HG03460 (cell line): ENCODE results near the gene MACIR.

Experiments
- ATAC-seq: cut with Tn5 transposase; IDR thresholded peaks from one replicate; pipeline ENCODE4 v1.9.1; 2021; ENCODE audit not compliant: unreplicated experiment

The MACIR gene

DNA sequence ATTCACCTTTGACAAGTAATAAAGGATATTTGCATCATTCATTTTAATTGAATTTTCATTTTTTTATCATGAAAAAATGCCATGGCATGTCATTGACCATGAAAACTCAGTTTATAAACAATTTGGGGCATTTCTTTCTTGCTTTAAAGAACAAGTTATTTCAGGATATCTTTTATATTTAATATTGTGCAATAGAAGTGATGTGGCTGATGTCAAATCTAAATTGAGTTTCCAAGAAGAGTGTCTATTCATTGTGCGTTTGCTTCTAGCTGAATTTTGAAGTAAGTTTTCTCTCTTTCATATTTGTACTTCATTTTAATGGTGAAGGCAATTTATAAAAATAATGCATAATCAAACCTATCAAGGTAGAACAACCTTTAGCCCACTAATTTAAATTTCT is 30.5 kb downstream of the MACIR start:
- ATAC-seq, result no peak

DNA sequence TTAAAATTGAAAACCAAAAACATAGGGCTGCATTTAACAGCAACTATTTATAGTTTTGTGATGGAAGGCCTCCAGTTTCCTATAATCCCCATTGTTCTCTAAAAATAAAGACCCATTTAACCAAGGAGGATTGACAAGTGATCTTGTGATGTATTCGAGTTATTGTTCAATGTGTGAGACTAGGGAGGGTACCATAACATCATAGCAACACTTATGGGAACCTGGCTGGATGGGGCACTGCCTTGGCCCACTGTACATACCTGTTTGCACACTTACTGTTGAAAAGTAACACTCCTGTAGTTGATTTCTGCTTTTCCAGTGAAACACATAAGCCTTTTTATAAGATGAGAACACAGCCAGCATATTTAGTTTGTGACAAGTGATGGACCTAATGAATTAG is 32.3 kb downstream of the MACIR start:
- no peak for ATAC-seq

DNA sequence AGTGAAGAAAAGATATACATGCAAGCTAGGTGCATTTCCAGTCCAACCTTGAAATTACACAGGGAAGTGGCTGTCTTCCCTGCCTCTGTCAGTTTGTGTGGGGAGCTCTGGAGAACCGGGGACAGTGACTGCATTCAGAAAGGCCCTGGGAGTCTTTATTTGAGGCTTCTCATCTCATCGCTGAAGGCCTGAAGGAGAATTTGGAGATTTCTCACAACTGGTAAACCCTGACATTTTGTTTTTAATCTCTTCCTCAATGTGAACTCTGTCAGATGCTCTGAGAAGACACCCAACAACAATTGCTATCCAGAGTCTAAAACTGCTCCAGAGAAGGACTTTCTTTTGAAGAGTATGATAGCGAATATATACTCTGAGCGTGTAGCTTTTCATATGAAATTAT is 33.0 kb downstream of the MACIR start:
- ATAC-seq, result no peak

DNA sequence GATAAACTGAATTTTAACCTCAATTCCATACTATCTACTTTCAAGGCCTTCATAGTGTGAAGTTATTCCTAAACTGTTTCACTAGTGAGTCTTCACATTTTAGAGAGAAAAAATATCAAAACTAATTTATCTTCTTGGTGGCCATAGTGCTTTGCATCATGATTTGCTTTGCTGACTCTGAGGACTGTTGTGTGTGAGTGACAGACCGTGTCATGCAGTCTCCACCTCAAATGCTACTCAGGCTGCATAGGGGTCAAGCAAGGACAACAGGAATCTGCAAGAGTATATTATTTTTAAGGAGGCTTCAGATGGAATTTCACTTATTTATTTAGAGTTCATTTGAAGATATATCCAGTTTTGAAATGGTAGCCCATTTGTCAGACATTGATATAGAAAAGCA is 34.5 kb downstream of the MACIR start:
- ATAC-seq, result no peak

DNA sequence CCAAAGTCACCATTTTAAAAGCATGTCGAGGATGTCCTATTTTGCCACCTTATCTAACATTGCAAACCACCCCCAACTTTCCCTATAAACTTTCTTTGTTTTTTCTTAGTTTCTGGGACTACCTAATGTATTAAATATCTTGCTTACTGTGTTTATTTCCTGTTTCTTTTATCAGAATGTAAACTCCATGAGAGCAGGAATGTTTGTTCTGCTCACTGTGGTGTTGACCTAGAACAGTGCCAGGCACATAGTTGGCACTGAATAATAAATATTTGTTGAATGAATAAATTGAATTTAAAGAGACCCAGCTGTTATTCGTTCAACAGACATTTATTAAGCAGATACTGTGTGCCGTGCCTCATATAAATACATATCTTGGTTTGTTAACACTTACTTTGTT is 35.2 kb downstream of the MACIR start:
- no peak for ATAC-seq

DNA sequence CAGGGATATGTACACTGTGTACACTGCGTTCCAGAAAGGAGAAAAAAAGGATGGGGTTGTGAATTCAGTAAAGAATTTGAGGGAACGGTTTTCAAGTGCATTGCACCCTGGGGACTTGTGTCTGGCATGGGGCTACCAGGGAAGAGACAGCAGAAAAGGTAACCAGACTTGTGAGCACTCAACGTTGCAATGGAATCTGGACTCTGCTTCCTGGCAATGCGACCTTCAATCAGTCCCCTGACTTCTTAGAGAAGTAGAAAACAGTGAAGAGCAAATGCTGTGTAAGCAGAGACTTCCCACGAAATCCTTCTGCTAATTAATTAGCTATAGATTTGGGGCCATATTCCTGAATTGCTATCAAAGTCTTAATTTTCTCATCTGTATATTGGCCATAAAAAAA is 36.3 kb downstream of the MACIR start:
- ATAC-seq, result no peak

DNA sequence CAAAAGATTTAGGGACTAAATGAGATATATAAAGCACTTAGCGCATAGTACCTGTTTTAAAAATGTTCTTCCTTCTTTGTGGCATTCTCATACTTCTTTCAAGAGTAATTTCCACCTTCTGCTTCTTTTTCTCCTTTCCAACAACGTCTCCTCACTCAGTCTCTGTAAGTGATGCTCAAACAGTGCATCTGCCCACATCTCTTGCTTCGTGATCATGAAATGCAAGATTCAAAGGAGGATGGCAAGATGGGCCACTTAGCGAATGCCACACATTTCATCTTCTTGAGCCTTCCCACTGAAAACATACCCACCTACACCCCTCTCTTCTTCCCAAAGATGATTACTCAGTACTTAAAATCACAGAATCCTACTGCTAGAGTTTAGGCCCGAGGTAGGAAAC is 36.9 kb downstream of the MACIR start:
- no peak for ATAC-seq

DNA sequence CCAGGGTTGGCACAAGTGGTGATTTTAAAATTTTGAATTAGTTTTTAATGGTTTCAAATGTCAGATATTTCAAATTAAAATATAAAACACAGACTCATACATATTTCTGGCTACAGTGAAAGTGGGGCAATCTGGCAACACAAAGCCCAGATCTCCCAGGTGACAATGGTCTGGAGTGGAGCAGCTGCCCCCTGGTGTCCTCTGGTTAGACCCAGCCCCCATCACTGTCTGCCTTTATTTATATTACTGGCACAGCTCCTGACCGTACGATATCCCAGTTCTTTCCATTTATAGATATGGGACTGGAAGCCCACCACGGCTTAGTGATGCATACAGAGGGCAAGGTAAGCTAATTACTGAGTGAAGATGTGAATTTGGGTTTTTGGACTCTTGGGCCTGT is 37.3 kb downstream of the MACIR start:
- no peak for ATAC-seq

DNA sequence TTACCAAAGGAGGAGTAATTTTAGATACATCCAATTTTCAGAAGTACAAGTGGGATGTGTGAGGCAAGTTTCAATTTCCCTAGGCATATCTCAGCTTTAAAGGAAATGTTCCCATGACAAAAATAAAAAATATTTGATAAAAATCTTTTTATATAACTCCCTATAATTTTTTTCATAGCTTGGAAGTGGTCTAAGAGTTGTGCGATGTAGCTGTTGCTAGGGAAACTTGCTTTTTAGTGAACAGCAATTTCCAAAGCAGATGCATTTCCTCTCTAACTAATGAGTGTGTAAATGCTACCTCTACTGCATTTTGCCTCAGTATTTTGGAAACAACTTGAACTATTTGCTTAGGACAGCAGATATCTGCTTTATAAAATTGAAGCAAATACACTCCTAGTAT is 39.6 kb downstream of the MACIR start:
- ATAC-seq, result no peak

DNA sequence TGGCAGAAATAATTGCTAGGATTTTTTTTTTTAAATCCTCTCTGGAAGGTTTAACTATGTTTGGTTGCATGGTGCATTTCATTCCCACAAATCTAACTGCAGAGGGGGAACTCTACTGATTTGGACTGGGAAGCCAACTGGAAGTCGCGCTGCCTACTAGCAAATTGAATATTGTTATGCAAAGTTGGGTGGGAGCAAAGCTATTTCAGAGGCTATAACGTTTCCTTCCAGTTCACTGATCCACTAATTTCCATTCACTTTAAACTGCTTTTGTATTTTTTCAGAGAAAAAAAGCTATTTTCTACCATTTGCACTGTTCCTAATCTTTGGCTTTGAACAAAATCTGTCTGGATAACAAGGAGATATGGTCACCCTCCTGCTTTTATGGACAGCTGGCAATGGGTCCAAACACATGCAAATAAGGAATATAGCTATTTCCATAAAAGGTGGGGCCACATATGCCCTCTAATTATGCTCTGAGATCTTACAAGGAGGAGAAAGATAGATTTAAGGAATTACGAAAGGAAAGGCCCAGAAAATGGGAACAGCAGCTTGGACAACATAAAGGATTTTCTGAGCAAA is 40.1 kb downstream of the MACIR start:
- no peak for ATAC-seq

DNA sequence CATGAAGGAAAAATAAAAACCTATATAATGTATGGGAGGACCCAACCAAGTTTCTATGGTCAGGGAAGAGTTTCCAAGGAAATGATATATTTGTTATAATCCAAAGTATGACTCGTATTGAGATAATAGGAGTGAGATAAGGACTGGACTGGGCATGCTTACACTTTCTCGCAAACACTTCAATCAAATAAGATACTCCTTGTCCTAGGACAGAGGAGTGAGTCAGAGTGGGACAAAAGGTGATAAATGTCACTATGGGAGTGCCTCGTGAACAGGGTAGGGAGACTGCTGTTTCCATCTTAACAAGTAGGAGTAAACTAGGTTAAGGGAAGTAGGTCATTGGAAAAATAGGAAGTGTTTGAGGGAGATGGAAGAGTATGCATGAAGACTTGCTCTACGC is 47.2 kb downstream of the MACIR start:
- no peak for ATAC-seq

DNA sequence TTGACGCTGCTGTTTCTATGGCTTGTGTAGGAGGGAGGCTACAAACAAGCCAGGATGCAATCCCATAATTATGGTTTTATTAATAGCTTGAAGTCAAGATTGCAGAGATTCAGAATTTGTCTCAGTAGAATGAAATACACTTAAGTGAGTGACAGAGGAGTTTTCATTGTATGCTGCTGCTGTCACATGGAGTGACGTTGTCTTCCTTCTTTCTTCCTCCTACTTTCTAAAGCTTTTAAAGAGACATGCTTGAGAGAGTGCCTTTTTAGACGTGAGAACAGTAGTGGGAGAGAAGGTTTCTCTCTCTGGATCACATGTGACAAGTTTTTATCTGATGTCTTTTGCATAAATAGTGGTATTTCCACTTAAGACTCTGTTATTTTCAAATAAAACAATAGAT is 48.9 kb downstream of the MACIR start:
- ATAC-seq, result no peak

DNA sequence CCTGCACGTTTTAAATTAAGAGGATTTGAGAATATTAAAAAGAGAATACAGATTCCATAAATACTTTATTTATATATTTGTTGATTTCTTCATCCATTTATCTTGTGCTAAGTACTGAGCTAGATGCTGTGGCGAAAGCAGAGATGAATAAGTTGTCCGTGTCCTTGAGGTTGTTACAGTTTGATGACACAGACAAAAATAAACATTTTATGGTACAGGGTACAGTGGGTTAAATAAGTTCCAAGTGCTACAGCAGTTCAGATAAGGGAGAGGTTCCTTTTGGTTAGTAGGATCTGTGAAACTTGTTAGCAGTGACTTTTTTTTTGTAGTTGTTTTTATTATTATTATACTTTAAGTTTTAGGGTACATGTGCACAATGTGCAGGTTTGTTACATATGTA is 50.2 kb downstream of the MACIR start:
- no peak for ATAC-seq

DNA sequence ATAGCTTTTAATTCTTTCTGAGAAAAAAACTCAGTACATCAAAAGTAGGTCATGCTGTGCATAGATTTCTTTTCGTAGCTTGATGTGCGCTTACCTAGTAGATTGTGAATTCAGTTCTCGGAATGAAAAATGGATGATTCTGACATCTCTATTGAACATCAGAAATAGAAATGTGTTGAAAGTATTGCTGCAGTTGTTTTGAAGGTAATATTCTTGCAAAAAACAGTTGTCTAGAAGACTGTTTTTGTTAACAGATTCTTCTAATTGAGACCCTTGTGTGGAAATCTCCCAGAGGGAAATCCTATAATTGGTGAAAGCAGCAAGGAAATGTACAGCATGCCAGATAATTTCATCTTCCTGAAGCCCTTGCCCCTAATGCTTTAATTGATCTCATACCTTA is 54.5 kb downstream of the MACIR start:
- ATAC-seq, result no peak

DNA sequence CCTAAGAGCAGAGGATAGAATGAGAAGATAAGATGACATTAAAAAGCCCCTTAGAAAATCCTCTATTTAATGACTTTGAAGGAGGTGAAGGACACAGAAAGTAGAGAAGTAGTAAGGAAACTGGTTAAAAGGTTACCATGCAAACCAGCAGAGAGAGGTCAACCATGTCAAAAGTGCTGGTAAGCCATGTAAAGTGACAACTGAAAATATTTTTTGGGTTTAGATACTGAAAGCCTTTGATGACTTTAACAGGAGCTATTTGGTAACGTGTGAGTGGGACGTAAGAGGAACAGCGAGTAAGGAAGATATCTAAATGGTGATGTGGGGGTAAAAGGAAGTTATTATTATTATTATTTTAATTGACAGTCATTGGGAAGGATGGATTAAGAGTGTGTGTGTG is 56.9 kb downstream of the MACIR start:
- ATAC-seq, result no peak

DNA sequence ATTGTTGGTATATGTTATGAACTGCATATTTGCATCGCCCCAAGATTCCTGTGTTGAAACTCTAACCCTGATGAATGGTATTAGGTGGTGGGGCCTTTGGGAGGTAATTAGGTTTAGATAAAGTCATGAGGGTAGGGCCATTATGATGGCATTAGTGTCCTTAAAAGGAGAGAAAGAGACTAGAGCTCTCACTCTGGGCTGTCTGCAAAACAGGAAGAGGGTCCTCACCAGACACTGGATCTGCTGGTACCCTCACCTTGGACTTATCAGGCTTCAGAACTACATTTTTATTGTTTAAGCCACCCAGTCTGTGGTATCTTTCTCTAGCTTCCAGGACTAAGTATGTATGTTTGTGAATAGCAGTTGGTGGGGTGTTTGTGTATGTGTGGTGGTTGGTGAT is 68.9 kb downstream of the MACIR start:
- no peak for ATAC-seq

DNA sequence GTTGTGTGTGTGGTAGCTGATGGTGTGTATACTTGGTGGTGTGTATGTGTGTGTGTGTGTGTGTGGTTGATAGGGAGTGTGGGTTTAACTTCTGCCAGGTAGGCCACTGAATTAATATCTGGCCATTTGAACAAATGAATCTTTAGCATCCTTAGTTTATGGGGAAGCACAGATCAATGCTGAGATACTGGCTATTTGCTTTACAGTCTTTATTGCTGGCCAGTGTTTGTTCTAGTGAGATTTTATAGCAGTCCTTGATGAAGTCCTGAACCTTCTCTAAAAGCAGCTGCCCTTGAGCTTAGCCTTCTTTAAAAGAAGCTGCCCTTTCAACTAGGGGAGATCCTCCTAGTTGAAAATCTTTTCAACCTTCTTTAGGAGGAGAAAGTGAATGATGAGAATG is 69.3 kb downstream of the MACIR start:
- ATAC-seq, result no peak
